DND-41 (cell line): Measurements from ENCODE around the gene FHIT.

Source experiments
- ATAC-seq: fragments of 200-7000 bp; cut with Tn5 transposase; 3 replicates; pipeline ENCODE4 v1.9.1; 2021; ENCODE audit warnings: low read depth; ENCODE audit not compliant: insufficient read depth
- DNase-seq: peaks from one replicate; pipeline ENCODE4 v3.0.0-alpha.2; 2020
- H2AFZ ChIP-seq: 2 replicates; pipeline ENCODE4 v1.6.0; 2012; ENCODE audit warnings: low read depth, low read length
- H3K27ac ChIP-seq: 2 replicates; pipeline ENCODE4 v1.5.1; 2012; ENCODE audit warnings: low read length, inconsistent platforms
- H3K27me3 ChIP-seq: fragments of 200-600 bp; sonication (generic); 2 replicates; pipeline ENCODE4 v1.6.0; 2012; ENCODE audit warnings: low read length, mild to moderate bottlenecking, inconsistent platforms; ENCODE audit not compliant: insufficient read depth, poor library complexity
- H3K36me3 ChIP-seq: 2 replicates; pipeline ENCODE4 v1.5.1; 2012; ENCODE audit warnings: low read length, inconsistent platforms; ENCODE audit not compliant: insufficient read depth
- H3K4me1 ChIP-seq: 2 replicates; pipeline ENCODE4 v1.5.1; 2012; ENCODE audit warnings: mild to moderate bottlenecking, low read length; ENCODE audit not compliant: insufficient read depth
- H3K4me2 ChIP-seq: 2 replicates; pipeline ENCODE4 v1.6.0; 2012; ENCODE audit warnings: mild to moderate bottlenecking, moderate library complexity, low read length, inconsistent platforms; ENCODE audit not compliant: insufficient read depth
- H3K4me3 ChIP-seq, 2 experiments: fragments of 200-600 bp in 1 of 2; shearing (Covaris generic) in 1 of 2; 2 replicates each; pipeline ENCODE4 v1.5.1; 2012 to 2016; ENCODE audit warnings: inconsistent platforms in 2 of 2, low read length in 2 of 2, mild to moderate bottlenecking in 2 of 2, low read depth in 1 of 2, moderate library complexity in 1 of 2
- H3K79me2 ChIP-seq: 2 replicates; pipeline ENCODE4 v1.6.0; 2012; ENCODE audit warnings: low read length, inconsistent platforms; ENCODE audit not compliant: insufficient read depth
- H3K9ac ChIP-seq: 2 replicates; pipeline ENCODE4 v1.6.0; 2012; ENCODE audit warnings: low read depth, mild to moderate bottlenecking, inconsistent platforms, low read length, moderate library complexity
- H3K9me3 ChIP-seq: 2 replicates; pipeline ENCODE4 v1.5.1; 2012; ENCODE audit warnings: low read length, moderate library complexity, mild to moderate bottlenecking, inconsistent platforms; ENCODE audit not compliant: insufficient read depth, severe bottlenecking
- H4K20me1 ChIP-seq: 2 replicates; pipeline ENCODE4 v1.6.0; 2012; ENCODE audit warnings: low read length; ENCODE audit not compliant: insufficient read depth
- CTCF ChIP-seq: IDR thresholded peaks from 2 replicates; pipeline ENCODE4 v1.5.1; 2012; ENCODE audit warnings: borderline replicate concordance, low read length, moderate library complexity, mild to moderate bottlenecking; ENCODE audit not compliant: poor library complexity, severe bottlenecking; ENCODE audit errors: extremely low read depth
- EZH2 ChIP-seq: IDR thresholded peaks from 3 replicates; pipeline ENCODE4 v1.6.1; 2012; ENCODE audit warnings: borderline replicate concordance, low read depth, mild to moderate bottlenecking, moderate library complexity, low read length, inconsistent platforms; ENCODE audit not compliant: severe bottlenecking

FHIT gene

GRCh38 chr3:60301142-60301541 is 950.1 kb downstream of the FHIT start:
- H3K9ac ChIP-seq = no peak overlapping the region
- no peak overlapping the region for H2AFZ ChIP-seq

GRCh38 chr3:60298141-60298540 is 953.1 kb downstream of the FHIT start:
- no peak overlapping the region for H3K27ac ChIP-seq
- no peak overlapping the region for H3K4me2 ChIP-seq
- no peaks in the 10 kb centered on the region for H3K27me3 ChIP-seq
- H3K4me1 ChIP-seq = peaks cover 41% of the 10 kb centered on the region
- H3K9me3 ChIP-seq = peaks cover 8% of the 10 kb centered on the region
- no peak overlapping the region; the same call in 1 of the 2 replicates for H2AFZ ChIP-seq
- H3K4me3 ChIP-seq = no peak overlapping the region
- H3K9ac ChIP-seq = no peak overlapping the region
- TF ChIP-seq CTCF = no peak
- no peak for TF ChIP-seq EZH2
- H3K79me2 ChIP-seq = no peaks in the 10 kb centered on the region
- H4K20me1 ChIP-seq = no peaks in the 10 kb centered on the region
- H3K36me3 ChIP-seq = no peaks in the 10 kb centered on the region
- DNase-seq (no peak), ATAC-seq (no peak)

More at GRCh38 chr3:60301142-60301541, 950.1 kb downstream of the FHIT start:
- Histone ChIP-seq H3K27ac (no peak overlapping the region), H3K4me3 (no peak overlapping the region), H3K27me3 (no peaks in the 10 kb centered on the region), H3K4me2 (no peak overlapping the region), H4K20me1 (no peaks in the 10 kb centered on the region), H3K4me1 (peaks cover 27% of the 10 kb centered on the region), H3K9me3 (peaks cover 6% of the 10 kb centered on the region), H3K79me2 (no peaks in the 10 kb centered on the region), H3K36me3 (no peaks in the 10 kb centered on the region)
- ATAC-seq (no peak), DNase-seq (no peak)
- TF ChIP-seq CTCF = no peak
- TF ChIP-seq EZH2 = no peak

DNA sequence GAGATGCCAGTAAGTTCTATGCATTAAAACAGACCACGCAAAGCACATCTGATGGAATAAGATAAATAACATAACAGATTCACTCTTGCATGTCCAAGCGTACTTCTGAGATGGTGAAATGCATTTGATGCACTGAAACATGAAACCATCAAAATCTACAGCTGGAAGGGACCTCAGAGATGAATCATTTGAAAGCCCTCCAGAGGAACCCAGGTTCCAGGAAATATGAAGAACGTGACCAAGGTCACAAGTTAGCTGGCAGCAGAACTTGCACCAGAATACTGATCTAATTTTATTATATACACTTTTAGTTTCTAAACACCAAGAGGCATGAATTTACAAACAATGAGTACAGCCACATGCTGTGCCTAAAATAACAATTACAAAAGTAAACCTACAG is 957.1 kb downstream of the FHIT start:
- no peaks in the 10 kb centered on the region for H3K27me3 ChIP-seq
- H3K9ac ChIP-seq = peak overlapping the region; percentile 30; the same call in 1 of the 2 replicates
- H3K36me3 ChIP-seq = no peaks in the 10 kb centered on the region
- peaks cover 3% of the 10 kb centered on the region for H3K9me3 ChIP-seq
- H2AFZ ChIP-seq = peak overlapping the region; percentile 64
- no peak for TF ChIP-seq EZH2
- TF ChIP-seq CTCF = no peak
- peak overlapping the region; percentile 77 for H3K27ac ChIP-seq
- 0 out of 4 replicates have a peak overlapping the region, but pooled peaks of 1 of the 2 experiments have one; percentile 8 for H3K4me3 ChIP-seq
- no peaks in the 10 kb centered on the region for H3K79me2 ChIP-seq
- peak overlapping the region; percentile 37 for H3K4me2 ChIP-seq
- DNase-seq (peak; percentile 42), ATAC-seq (peak; percentile 81)
- no peaks in the 10 kb centered on the region for H4K20me1 ChIP-seq
- peaks cover 37% of the 10 kb centered on the region for H3K4me1 ChIP-seq

GRCh38 chr3:60291115-60291514 is 960.1 kb downstream of the FHIT start:
- H3K4me3 ChIP-seq = no peak overlapping the region
- no peaks in the 10 kb centered on the region for H4K20me1 ChIP-seq
- no peak overlapping the region for H3K9ac ChIP-seq
- peaks cover 37% of the 10 kb centered on the region for H3K4me1 ChIP-seq
- H3K4me2 ChIP-seq = no peak overlapping the region
- ATAC-seq = no peak
- no peaks in the 10 kb centered on the region for H3K36me3 ChIP-seq
- H2AFZ ChIP-seq = 0 out of 2 replicates have a peak overlapping the region, but pooled peaks have one; percentile 51
- peaks cover 1% of the 10 kb centered on the region for H3K9me3 ChIP-seq
- no peaks in the 10 kb centered on the region for H3K79me2 ChIP-seq
- H3K27ac ChIP-seq = no peak overlapping the region
- no peak for DNase-seq
- no peaks in the 10 kb centered on the region for H3K27me3 ChIP-seq
- TF ChIP-seq CTCF (no peak), EZH2 (no peak)
